OCI-LY3 (cell line): ENCODE results near the gene GEMIN2.

Experiments used
- H2AFZ ChIP-seq: fragments of 200-600, 300-600 bp; shearing (Covaris generic); 2 replicates; pipeline ENCODE4 v1.6.0; 2014; ENCODE audit warnings: antibody characterized with exemption, low read depth, low read length
- H3K27ac ChIP-seq: fragments of 200-600, 300-600 bp; sonication (generic); 2 replicates; pipeline ENCODE4 v1.5.1; 2014; ENCODE audit warnings: mild to moderate bottlenecking, low read length, moderate library complexity, mixed read lengths
- H3K27me3 ChIP-seq: fragments of 200-600, 300-600 bp; sonication (generic); 2 replicates; pipeline ENCODE4 v1.6.1; 2014; ENCODE audit warnings: low read depth, low read length, mixed read lengths
- H3K36me3 ChIP-seq: fragments of 200-600, 300-600 bp; sonication (generic); replicated peaks from 2 replicates; pipeline ENCODE3; 2014; ENCODE audit warnings: low read depth, low read length, mixed read lengths
- H3K4me1 ChIP-seq: fragments of 300-600, 200-600 bp; sonication (generic); 2 replicates; pipeline ENCODE4 v1.6.1; 2014; ENCODE audit warnings: low read length, mixed read lengths
- H3K4me2 ChIP-seq: fragments of 200-600, 300-600 bp; sonication (generic); 2 replicates; pipeline ENCODE4 v1.6.1; 2014; ENCODE audit warnings: low read length, mixed read lengths
- H3K4me3 ChIP-seq: fragments of 300-600, 200-600 bp; sonication (generic); 2 replicates; pipeline ENCODE4 v1.5.1; 2014; ENCODE audit warnings: antibody characterized with exemption, mild to moderate bottlenecking, low read length, moderate library complexity
- H3K79me2 ChIP-seq: fragments of 300-600, 200-600 bp; shearing (Covaris generic); 2 replicates; pipeline ENCODE4 v1.6.1; 2014; ENCODE audit warnings: mild to moderate bottlenecking, low read length, mixed read lengths
- H3K9ac ChIP-seq: fragments of 300-600, 200-600 bp; shearing (Covaris generic); 2 replicates; pipeline ENCODE4 v1.6.0; 2014; ENCODE audit warnings: mild to moderate bottlenecking, low read length, moderate library complexity
- H3K9me3 ChIP-seq: fragments of 200-600, 300-600 bp; shearing (Covaris generic); 2 replicates; pipeline ENCODE4 v1.6.1; 2014; ENCODE audit warnings: low read length, mixed read lengths; ENCODE audit not compliant: insufficient read depth
- H4K20me1 ChIP-seq: fragments of 200-600, 300-600 bp; sonication (generic); 2 replicates; pipeline ENCODE4 v1.6.1; 2016; ENCODE audit warnings: low read length, mixed read lengths; ENCODE audit not compliant: insufficient read depth
- CTCF ChIP-seq: fragments of 200-600, 300-600 bp; sonication (generic); IDR thresholded peaks from 2 replicates; pipeline ENCODE4 v1.5.1; 2014; ENCODE audit warnings: antibody characterized with exemption, low read length, low read depth
- EZH2phosphoT487 ChIP-seq: fragments of 200-600 bp; shearing (Covaris generic); IDR thresholded peaks from 2 replicates; pipeline ENCODE4 v1.6.1; 2018; ENCODE audit warnings: antibody characterized with exemption, mixed run types, low read depth

The GEMIN2 gene

GRCh38 chr14:39080886-39081285, 33.2 kb upstream of the GEMIN2 start:
- H3K27me3 ChIP-seq = no peaks in the 10 kb centered on the region
- TF ChIP-seq EZH2phosphoT487 = no peak
- TF ChIP-seq CTCF = no peak
- H2AFZ ChIP-seq = no peak overlapping the region
- peaks cover 30% of the 10 kb centered on the region for H3K36me3 ChIP-seq
- no peak overlapping the region for H3K27ac ChIP-seq
- no peaks in the 10 kb centered on the region for H3K4me1 ChIP-seq
- no peaks in the 10 kb centered on the region for H3K9me3 ChIP-seq
- H3K79me2 ChIP-seq = no peaks in the 10 kb centered on the region
- H3K9ac ChIP-seq = no peak overlapping the region
- H4K20me1 ChIP-seq = no peaks in the 10 kb centered on the region
- H3K4me3 ChIP-seq = no peak overlapping the region
- H3K4me2 ChIP-seq = no peak overlapping the region

- no peaks in the 10 kb centered on the region for H4K20me1 ChIP-seq
- no peaks in the 10 kb centered on the region for H3K79me2 ChIP-seq
- H3K27me3 ChIP-seq = no peaks in the 10 kb centered on the region
- no peaks in the 10 kb centered on the region for H3K9me3 ChIP-seq
- H3K4me2 ChIP-seq = no peak overlapping the region
- H2AFZ ChIP-seq = no peak overlapping the region
- TF ChIP-seq EZH2phosphoT487 = no peak
- no peak for TF ChIP-seq CTCF
- H3K9ac ChIP-seq = no peak overlapping the region
- H3K4me3 ChIP-seq = no peak overlapping the region
- peaks cover 38% of the 10 kb centered on the region for H3K36me3 ChIP-seq
- H3K27ac ChIP-seq = no peak overlapping the region
- H3K4me1 ChIP-seq = no peaks in the 10 kb centered on the region
Observed at GRCh38 chr14:39083127-39083526, 31.0 kb upstream of the GEMIN2 start.

- Histone ChIP-seq H3K79me2 (no peaks in the 10 kb centered on the region), H3K27me3 (no peaks in the 10 kb centered on the region), H4K20me1 (no peaks in the 10 kb centered on the region), H3K36me3 (peaks cover 40% of the 10 kb centered on the region), H3K27ac (no peak overlapping the region), H3K4me2 (no peak overlapping the region), H3K9ac (no peak overlapping the region), H3K4me3 (no peak overlapping the region), H3K4me1 (no peaks in the 10 kb centered on the region), H2AFZ (no peak overlapping the region), H3K9me3 (no peaks in the 10 kb centered on the region)
- TF ChIP-seq EZH2phosphoT487 (no peak), CTCF (no peak)
Observed at GRCh38 chr14:39085933-39086332, 28.2 kb upstream of the GEMIN2 start.

- Histone ChIP-seq H3K4me3 (no peak overlapping the region), H4K20me1 (no peaks in the 10 kb centered on the region), H3K9ac (no peak overlapping the region), H3K36me3 (peaks cover 48% of the 10 kb centered on the region), H3K27me3 (no peaks in the 10 kb centered on the region), H3K79me2 (no peaks in the 10 kb centered on the region), H3K9me3 (no peaks in the 10 kb centered on the region), H3K4me2 (no peak overlapping the region), H3K27ac (no peak overlapping the region), H2AFZ (no peak overlapping the region), H3K4me1 (no peaks in the 10 kb centered on the region)
- TF ChIP-seq EZH2phosphoT487 (no peak), CTCF (no peak)
Observed at GRCh38 chr14:39087493-39087892, 26.6 kb upstream of the GEMIN2 start.
